GM18909 (cell line): ENCODE results near the gene ZNF644.

Experiments used
- ATAC-seq: cut with Tn5 transposase; IDR thresholded peaks from one replicate; pipeline ENCODE4 v1.9.1; 2021; ENCODE audit warnings: mild to moderate bottlenecking; ENCODE audit not compliant: unreplicated experiment, poor library complexity

Gene ZNF644

GRCh38 chr1:90990779-90991178 is 31.1 kb downstream of the ZNF644 start:
- no peak for ATAC-seq

- ATAC-seq: peak; percentile 62
Observed at GRCh38 chr1:90989990-90990389, 31.8 kb downstream of the ZNF644 start.

GRCh38 chr1:90989302-90989701 is 32.5 kb downstream of the ZNF644 start:
- ATAC-seq: no peak

- ATAC-seq: no peak
Observed at GRCh38 chr1:90987841-90988240, 34.0 kb downstream of the ZNF644 start.

GRCh38 chr1:90986953-90987352 is 34.9 kb downstream of the ZNF644 start:
- no peak for ATAC-seq

- no peak for ATAC-seq
Observed at GRCh38 chr1:90977522-90977921, 44.3 kb downstream of the ZNF644 start.

- no peak for ATAC-seq
Observed at GRCh38 chr1:90973897-90974798, 47.7 kb downstream of the ZNF644 start.

- ATAC-seq: no peak
Observed at GRCh38 chr1:90970208-90970607, 51.6 kb downstream of the ZNF644 start.

- no peak for ATAC-seq
Observed at GRCh38 chr1:90969241-90969640, 52.6 kb downstream of the ZNF644 start.

GRCh38 chr1:90964444-90965035 is 57.3 kb downstream of the ZNF644 start:
- peak; percentile 66 for ATAC-seq

GRCh38 chr1:90963651-90964050 is 58.2 kb downstream of the ZNF644 start:
- no peak for ATAC-seq

GRCh38 chr1:90963236-90963635 is 58.6 kb downstream of the ZNF644 start:
- no peak for ATAC-seq

GRCh38 chr1:90959352-90960206 is 62.3 kb downstream of the ZNF644 start:
- ATAC-seq: peak; percentile 63

- no peak for ATAC-seq
Observed at GRCh38 chr1:90957497-90957896, 64.3 kb downstream of the ZNF644 start.

- ATAC-seq: no peak
Observed at GRCh38 chr1:90955769-90956168, 66.1 kb downstream of the ZNF644 start.

- ATAC-seq: no peak
Observed at GRCh38 chr1:90952906-90953305, 68.9 kb downstream of the ZNF644 start.

GRCh38 chr1:90951009-90951408 is 70.8 kb downstream of the ZNF644 start:
- no peak for ATAC-seq

GRCh38 chr1:90948301-90948700 is 73.5 kb downstream of the ZNF644 start:
- ATAC-seq: no peak

- no peak for ATAC-seq
Observed at GRCh38 chr1:90946630-90947029, 75.2 kb downstream of the ZNF644 start.

- ATAC-seq: no peak
Observed at GRCh38 chr1:90945287-90945686, 76.5 kb downstream of the ZNF644 start.

- ATAC-seq: no peak
Observed at GRCh38 chr1:90943966-90944365, 77.9 kb downstream of the ZNF644 start.
